NB4 (cell line): ENCODE measurements around the gene EXOC6.
"Not testable (repeated sequence)": the region's sequence is repeated elsewhere in the genome, so short reads cannot be mapped to it uniquely, and the experiment has no call there.

ENCODE experiments used
- DNase-seq: peaks from one replicate; pipeline ENCODE4 v3.0.0; 2010; ENCODE audit warnings: low read depth
- H3K4me3 ChIP-seq: one replicate; pipeline ENCODE4 v1.5.1; 2011; ENCODE audit warnings: mild to moderate bottlenecking, low read depth, low read length, moderate library complexity
- CTCF ChIP-seq: IDR thresholded peaks from one replicate; pipeline ENCODE4 v1.5.1; 2012; ENCODE audit warnings: low read depth, low read length
- MAX ChIP-seq: IDR thresholded peaks from 2 replicates; pipeline ENCODE4 v1.6.1; 2011; ENCODE audit warnings: low read depth, low read length
- MYC ChIP-seq: IDR thresholded peaks from 2 replicates; pipeline ENCODE4 v1.6.1; 2011; ENCODE audit warnings: low read depth, low read length
- POLR2A ChIP-seq: IDR thresholded peaks from 2 replicates; pipeline ENCODE4 v1.6.1; 2011; ENCODE audit warnings: mild to moderate bottlenecking; ENCODE audit not compliant: insufficient read length; ENCODE audit errors: extremely low read depth

EXOC6 gene

GRCh38 chr10:92929896-92930295, 81.6 kb downstream of the EXOC6 start:
- DNase-seq = no peak
- no peak overlapping the region for H3K4me3 ChIP-seq
- no peak for TF ChIP-seq POLR2A
- TF ChIP-seq MAX = no peak
- no peak for TF ChIP-seq MYC
- no peak for TF ChIP-seq CTCF

GRCh38 chr10:92931597-92931996, 83.3 kb downstream of the EXOC6 start:
- H3K4me3 ChIP-seq = no peak overlapping the region
- TF ChIP-seq CTCF (no peak), MYC (no peak), MAX (no peak), POLR2A (no peak)

DNA sequence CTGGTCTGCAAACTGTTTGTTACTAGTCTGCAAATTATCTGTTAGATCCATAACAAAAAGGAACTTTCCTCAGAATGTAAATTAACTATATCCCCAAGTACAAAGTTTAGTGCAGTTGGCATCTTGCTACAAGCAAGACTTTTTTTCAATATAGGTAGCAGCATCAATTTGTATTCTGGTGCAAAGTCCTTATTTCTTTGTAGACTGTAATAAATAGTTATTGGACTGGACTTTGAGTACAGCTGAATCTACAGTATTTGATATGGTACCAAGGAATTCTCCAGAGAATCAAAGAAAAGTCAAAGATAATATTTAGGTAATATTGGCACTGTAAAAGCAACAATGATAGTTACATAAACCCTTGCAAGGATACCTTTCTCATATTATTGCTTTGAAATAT, 89.6 kb downstream of the EXOC6 start:
- no peak for TF ChIP-seq POLR2A
- TF ChIP-seq MAX = no peak
- TF ChIP-seq CTCF = no peak
- no peak for TF ChIP-seq MYC

More at GRCh38 chr10:92931597-92931996, 83.3 kb downstream of the EXOC6 start:
- no peak for DNase-seq

DNA sequence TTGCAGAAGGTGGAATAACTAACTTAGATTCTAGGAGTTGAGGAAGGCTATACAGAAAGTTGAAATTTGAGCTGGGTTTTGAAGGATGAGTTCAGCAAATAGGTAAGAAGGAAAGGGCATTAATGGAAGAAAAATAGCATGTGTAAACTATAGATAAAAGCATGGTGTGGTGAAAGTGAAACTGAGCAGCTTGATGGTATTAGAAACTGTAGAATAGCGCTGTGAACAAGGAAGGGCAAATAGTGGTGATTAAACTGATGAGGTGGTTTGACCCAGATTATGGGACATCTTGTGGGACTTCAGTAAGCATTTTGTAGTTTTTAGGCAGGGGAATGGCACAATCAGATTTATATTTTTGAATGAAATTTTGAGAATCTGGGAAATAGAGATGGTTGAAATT, 90.5 kb downstream of the EXOC6 start:
- H3K4me3 ChIP-seq = no peak overlapping the region
- DNase-seq = no peak
- TF ChIP-seq CTCF (no peak), MYC (no peak), MAX (no peak), POLR2A (no peak)

More for the DNA sequence above, 89.6 kb downstream of the EXOC6 start:
- H3K4me3 ChIP-seq = no peak overlapping the region
- DNase-seq = no peak

- TF ChIP-seq MAX = no peak
- TF ChIP-seq MYC = no peak
- TF ChIP-seq POLR2A = no peak
- TF ChIP-seq CTCF = no peak
Measured at GRCh38 chr10:92942226-92942625, 93.9 kb downstream of the EXOC6 start.

GRCh38 chr10:92946491-92946890, 98.2 kb downstream of the EXOC6 start:
- no peak for DNase-seq
- H3K4me3 ChIP-seq = no peak overlapping the region
- TF ChIP-seq CTCF = no peak
- TF ChIP-seq MYC = no peak
- no peak for TF ChIP-seq MAX
- no peak for TF ChIP-seq POLR2A

More at GRCh38 chr10:92942226-92942625, 93.9 kb downstream of the EXOC6 start:
- DNase-seq = no peak
- no peak overlapping the region for H3K4me3 ChIP-seq

DNA sequence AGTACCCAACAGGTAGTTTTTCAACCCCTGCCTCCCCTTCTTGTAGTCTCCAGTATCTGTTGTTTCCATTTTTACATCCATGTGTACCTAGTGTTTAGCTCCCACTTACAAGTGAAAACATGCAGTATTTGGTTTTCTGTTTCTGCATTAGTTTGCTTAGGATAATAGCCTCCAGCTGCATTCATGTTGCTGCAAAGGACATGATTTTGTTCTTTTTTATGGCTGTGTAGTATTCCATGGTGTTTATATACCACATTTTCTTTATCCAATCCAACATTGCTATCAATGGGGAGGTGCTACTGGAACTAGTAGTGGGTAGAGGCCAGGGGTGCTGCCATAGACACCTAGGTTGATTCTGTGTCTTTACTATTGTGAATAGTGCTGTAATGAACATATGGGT, 104.3 kb downstream of the EXOC6 start:
- not testable (repeated sequence) for H3K4me3 ChIP-seq, DNase-seq
